ENCODE measurements around the gene GABPA.
"Not testable (repeated sequence)": the region's sequence is repeated elsewhere in the genome, so short reads cannot be mapped to it uniquely, and the experiment has no call there.

GABPA gene

GRCh38 chr21:25756190-25756932 lies 21.6 kb downstream of the GABPA start:
- Histone ChIP-seq H3K27ac (no peak overlapping the region), H3K36me3 (peaks cover 72 to 98% (median 92%) of the 10 kb centered on the region in 11 experiments), H3K9ac (no peak overlapping the region; a peak in 1 of 22 replicates), H3K4me1 (no peaks in the 10 kb centered on the region), H3K27me3 (no peaks in the 10 kb centered on the region), H3K9me3 (replicated peaks in 1 of 11) (no peaks in the 10 kb centered on the region), H3K4me2 (no peak overlapping the region), H4K20me1 (peaks cover 0 to 14% (median 0%) of the 10 kb centered on the region in 11 experiments; a peak in 2 of 22 replicates), H3K4me3 (no peak overlapping the region)
- TF ChIP-seq Cebpa-rat (IDR thresholded peaks at IDR 0.05) = no peak

GRCh38 chr21:25757531-25757930 lies 22.8 kb downstream of the GABPA start:
- H4K20me1 ChIP-seq = peaks cover 0 to 14% (median 0%) of the 10 kb centered on the region in 11 experiments; a peak in 2 of 22 replicates
- no peak overlapping the region for H3K9ac ChIP-seq
- H3K4me1 ChIP-seq = no peaks in the 10 kb centered on the region
- no peak overlapping the region for H3K4me3 ChIP-seq
- TF ChIP-seq Cebpa-rat (IDR thresholded peaks at IDR 0.05) = no peak
- no peak overlapping the region for H3K27ac ChIP-seq
- H3K36me3 ChIP-seq = peaks cover 67 to 99% (median 96%) of the 10 kb centered on the region in 11 experiments
- H3K27me3 ChIP-seq = no peaks in the 10 kb centered on the region
- H3K9me3 ChIP-seq (replicated peaks in 1 of 11) = no peaks in the 10 kb centered on the region
- H3K4me2 ChIP-seq = no peak overlapping the region

- Histone ChIP-seq H3K36me3 (peaks cover 71 to 100% (median 96%) of the 10 kb centered on the region in 11 experiments), H3K27me3 (no peaks in the 10 kb centered on the region)
These were observed 24.8 kb downstream of the GABPA start for GRCh38 chr21:25759573-25759972.

GRCh38 chr21:25760061-25760460 lies 25.3 kb downstream of the GABPA start:
- H3K36me3 ChIP-seq = peaks cover 68 to 100% (median 96%) of the 10 kb centered on the region in 11 experiments

More at GRCh38 chr21:25759573-25759972, 24.8 kb downstream of the GABPA start:
- Histone ChIP-seq H3K4me2 (no peak overlapping the region), H3K9ac (no peak overlapping the region), H4K20me1 (peaks cover 0 to 14% (median 0%) of the 10 kb centered on the region in 11 experiments; a peak in 2 of 22 replicates), H3K4me1 (no peaks in the 10 kb centered on the region), H3K9me3 (replicated peaks in 1 of 11) (no peaks in the 10 kb centered on the region), H3K27ac (no peak overlapping the region), H3K4me3 (no peak overlapping the region)
- no peak for TF ChIP-seq Cebpa-rat (IDR thresholded peaks at IDR 0.05)

GRCh38 chr21:25760677-25761076 lies 25.9 kb downstream of the GABPA start:
- Histone ChIP-seq H3K36me3 (peaks cover 70 to 100% (median 96%) of the 10 kb centered on the region in 11 experiments), H4K20me1 (peaks cover 0 to 6% (median 0%) of the 10 kb centered on the region in 11 experiments; a peak in 2 of 22 replicates), H3K9me3 (replicated peaks in 1 of 11) (no peaks in the 10 kb centered on the region), H3K27ac (no peak overlapping the region), H3K27me3 (no peaks in the 10 kb centered on the region), H3K4me1 (no peaks in the 10 kb centered on the region), H3K4me3 (no peak overlapping the region), H3K4me2 (no peak overlapping the region), H3K9ac (no peak overlapping the region)
- no peak for TF ChIP-seq Cebpa-rat (IDR thresholded peaks at IDR 0.05)

More at GRCh38 chr21:25760061-25760460, 25.3 kb downstream of the GABPA start:
- Histone ChIP-seq H3K27me3 (no peaks in the 10 kb centered on the region), H3K4me2 (no peak overlapping the region), H4K20me1 (peaks cover 0 to 12% (median 0%) of the 10 kb centered on the region in 11 experiments; a peak in 2 of 22 replicates), H3K9me3 (replicated peaks in 1 of 11) (no peaks in the 10 kb centered on the region), H3K4me3 (no peak overlapping the region), H3K9ac (no peak overlapping the region), H3K27ac (no peak overlapping the region), H3K4me1 (no peaks in the 10 kb centered on the region)
- no peak for TF ChIP-seq Cebpa-rat (IDR thresholded peaks at IDR 0.05)

GRCh38 chr21:25764065-25764464 lies 29.3 kb downstream of the GABPA start:
- Histone ChIP-seq H3K4me2 (no peak overlapping the region), H3K27ac (no peak overlapping the region), H3K9me3 (replicated peaks in 1 of 11) (no peaks in the 10 kb centered on the region), H3K4me3 (no peak overlapping the region), H3K27me3 (no peaks in the 10 kb centered on the region), H3K4me1 (no peaks in the 10 kb centered on the region), H3K9ac (no peak overlapping the region), H4K20me1 (no peaks in the 10 kb centered on the region), H3K36me3 (peaks cover 77 to 100% (median 94%) of the 10 kb centered on the region in 11 experiments)
- TF ChIP-seq Cebpa-rat (IDR thresholded peaks at IDR 0.05) = no peak

- peaks cover 5 to 8% (median 6%) of the 10 kb centered on the region in 10 experiments; a peak in 17 of 20 replicates for H3K4me1 ChIP-seq
- TF ChIP-seq Cebpa-rat (IDR thresholded peaks at IDR 0.05) = no peak
- H3K9ac ChIP-seq = no peak overlapping the region
- no peak overlapping the region for H3K27ac ChIP-seq
- H3K4me2 ChIP-seq = no peak overlapping the region
- H4K20me1 ChIP-seq = no peaks in the 10 kb centered on the region
- peaks cover 44 to 81% (median 64%) of the 10 kb centered on the region in 11 experiments for H3K36me3 ChIP-seq
- H3K4me3 ChIP-seq = no peak overlapping the region
- no peaks in the 10 kb centered on the region for H3K9me3 ChIP-seq (replicated peaks in 1 of 11)
- H3K27me3 ChIP-seq = no peaks in the 10 kb centered on the region
These were observed 33.1 kb downstream of the GABPA start for GRCh38 chr21:25767921-25768320.

GRCh38 chr21:25772686-25773085 lies 37.9 kb downstream of the GABPA start:
- Histone ChIP-seq H3K9me3 (replicated peaks in 1 of 11) (peaks cover 0 to 2% (median under 1%) of the 10 kb centered on the region in 11 experiments; a peak in 8 of 22 replicates), H3K9ac (peak overlapping the region in 4 of 11 experiments; percentile 22 to 59 (median 37); a peak in 6 of 22 replicates), H3K4me2 (peak overlapping the region; percentile 20 to 79 (median 41); a peak in 21 of 22 replicates), H3K4me1 (peaks cover 8 to 16% (median 12%) of the 10 kb centered on the region in 10 experiments; a peak in 17 of 20 replicates), H3K36me3 (peaks cover 0 to 34% (median 17%) of the 10 kb centered on the region in 11 experiments; a peak in 16 of 22 replicates), H3K27me3 (no peaks in the 10 kb centered on the region), H4K20me1 (no peaks in the 10 kb centered on the region), H3K4me3 (no peak overlapping the region; a peak in 1 of 20 replicates), H3K27ac (peak overlapping the region in 10 of 11 experiments; percentile 35 to 79 (median 52); a peak in 17 of 22 replicates)
- TF ChIP-seq Cebpa-rat (IDR thresholded peaks at IDR 0.05) = no peak

- no peak for TF ChIP-seq Cebpa-rat (IDR thresholded peaks at IDR 0.05)
- H4K20me1 ChIP-seq = no peaks in the 10 kb centered on the region
- peaks cover 15 to 26% (median 20%) of the 10 kb centered on the region in 11 experiments for H3K9me3 ChIP-seq (replicated peaks in 1 of 11)
- no peak overlapping the region for H3K4me3 ChIP-seq
- H3K4me2 ChIP-seq = no peak overlapping the region
- no peak overlapping the region for H3K9ac ChIP-seq
- no peak overlapping the region for H3K27ac ChIP-seq
- no peaks in the 10 kb centered on the region for H3K27me3 ChIP-seq
- H3K4me1 ChIP-seq = peaks cover 8 to 16% (median 12%) of the 10 kb centered on the region in 10 experiments; a peak in 17 of 20 replicates
- H3K36me3 ChIP-seq = no peaks in the 10 kb centered on the region
These were observed 41.7 kb downstream of the GABPA start for GRCh38 chr21:25776440-25776839.

GRCh38 chr21:25778126-25778875 lies 43.5 kb downstream of the GABPA start:
- not testable (repeated sequence) for H3K36me3 ChIP-seq, H3K4me1 ChIP-seq, H3K27me3 ChIP-seq, H4K20me1 ChIP-seq, H3K27ac ChIP-seq, H3K4me2 ChIP-seq, H3K9ac ChIP-seq, H3K4me3 ChIP-seq
- H3K9me3 ChIP-seq (replicated peaks in 1 of 11) = peaks cover 15 to 26% (median 20%) of the 10 kb centered on the region in 11 experiments
